DMS114 treated with DMSO at 0.1 percent for 48 hours (cell line): Measurements from ENCODE around the gene GNLY.
"Not testable (repeated sequence)": the region's sequence is repeated elsewhere in the genome, so short reads cannot be mapped to it uniquely, and the experiment has no call there.

Source experiments
- DNase-seq: peaks from one replicate; lab custom pipeline; 2025; ENCODE audit not compliant: unreplicated experiment; lab: John Stamatoyannopoulos, UW

GNLY gene

GRCh38 chr2:85663594-85664565 is 30.3 kb upstream of the GNLY start:
- DNase-seq = no peak

GRCh38 chr2:85665264-85665937 is 28.8 kb upstream of the GNLY start:
- no peak for DNase-seq

- no peak for DNase-seq
Measured at GRCh38 chr2:85666016-85666415, 28.1 kb upstream of the GNLY start.

GRCh38 chr2:85666435-85667316 is 27.5 kb upstream of the GNLY start:
- DNase-seq = no peak

GRCh38 chr2:85667561-85668008 is 26.6 kb upstream of the GNLY start:
- no peak for DNase-seq

- no peak for DNase-seq
Measured at GRCh38 chr2:85668009-85668856, 25.9 kb upstream of the GNLY start, which contains the start of gene SFTPB. TSS of gene SFTPB (minus strand) at chr2:85668199. CDS start at chr2:85668183, 16 bp downstream.

- DNase-seq = no peak
Measured at GRCh38 chr2:85668857-85669142, 25.4 kb upstream of the GNLY start.

GRCh38 chr2:85669549-85669948 is 24.6 kb upstream of the GNLY start:
- DNase-seq = no peak

- not testable (repeated sequence) for DNase-seq
Measured at GRCh38 chr2:85670416-85670815, 23.7 kb upstream of the GNLY start.

GRCh38 chr2:85672456-85672855 is 21.7 kb upstream of the GNLY start:
- DNase-seq = no peak

- DNase-seq = no peak
Measured at GRCh38 chr2:85673716-85674375, 20.3 kb upstream of the GNLY start.

GRCh38 chr2:85674417-85674816 is 19.7 kb upstream of the GNLY start:
- no peak for DNase-seq

GRCh38 chr2:85675427-85675826 is 18.7 kb upstream of the GNLY start:
- no peak for DNase-seq

- DNase-seq = no peak
Measured at GRCh38 chr2:85675866-85676548, 18.2 kb upstream of the GNLY start.

GRCh38 chr2:85678377-85678776 is 15.8 kb upstream of the GNLY start:
- no peak for DNase-seq

GRCh38 chr2:85678794-85679672 is 15.1 kb upstream of the GNLY start:
- peak; percentile 37 for DNase-seq

GRCh38 chr2:85680707-85681371 is 13.3 kb upstream of the GNLY start:
- DNase-seq = no peak

GRCh38 chr2:85681372-85681763 is 12.8 kb upstream of the GNLY start:
- DNase-seq = no peak
